ENCODE results near the gene TWIST2.

DNA sequence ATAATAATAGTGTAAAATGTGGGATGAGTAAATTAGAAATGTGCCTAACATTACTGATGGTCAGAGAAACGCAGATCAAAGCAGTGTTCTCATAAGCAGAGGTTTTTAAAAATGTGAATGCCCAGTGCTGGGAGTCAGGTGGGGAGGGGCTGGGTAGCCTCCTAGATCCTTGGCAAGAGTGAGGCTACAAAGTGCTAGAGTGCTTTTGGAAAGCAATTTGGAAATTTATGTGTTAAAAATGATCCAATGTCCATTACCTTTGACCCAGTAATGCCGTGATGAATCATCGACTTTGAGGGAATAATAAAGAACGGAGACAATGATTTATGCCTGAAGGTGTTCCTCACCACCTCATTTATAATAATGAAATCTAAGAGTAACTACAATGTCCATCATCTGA, 44.9 kb upstream of the TWIST2 start:
- no peak for TF ChIP-seq RFX5 (IDR thresholded peaks at IDR 0.05; ENCODE audit: low read length)
- TF ChIP-seq, protein P1, sequence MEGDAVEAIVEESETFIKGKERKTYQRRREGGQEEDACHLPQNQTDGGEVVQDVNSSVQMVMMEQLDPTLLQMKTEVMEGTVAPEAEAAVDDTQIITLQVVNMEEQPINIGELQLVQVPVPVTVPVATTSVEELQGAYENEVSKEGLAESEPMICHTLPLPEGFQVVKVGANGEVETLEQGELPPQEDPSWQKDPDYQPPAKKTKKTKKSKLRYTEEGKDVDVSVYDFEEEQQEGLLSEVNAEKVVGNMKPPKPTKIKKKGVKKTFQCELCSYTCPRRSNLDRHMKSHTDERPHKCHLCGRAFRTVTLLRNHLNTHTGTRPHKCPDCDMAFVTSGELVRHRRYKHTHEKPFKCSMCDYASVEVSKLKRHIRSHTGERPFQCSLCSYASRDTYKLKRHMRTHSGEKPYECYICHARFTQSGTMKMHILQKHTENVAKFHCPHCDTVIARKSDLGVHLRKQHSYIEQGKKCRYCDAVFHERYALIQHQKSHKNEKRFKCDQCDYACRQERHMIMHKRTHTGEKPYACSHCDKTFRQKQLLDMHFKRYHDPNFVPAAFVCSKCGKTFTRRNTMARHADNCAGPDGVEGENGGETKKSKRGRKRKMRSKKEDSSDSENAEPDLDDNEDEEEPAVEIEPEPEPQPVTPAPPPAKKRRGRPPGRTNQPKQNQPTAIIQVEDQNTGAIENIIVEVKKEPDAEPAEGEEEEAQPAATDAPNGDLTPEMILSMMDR (IDR thresholded peaks at IDR 0.05), result no peak
- TF ChIP-seq YY1 (IDR thresholded peaks at IDR 0.05; ENCODE audit: low read depth), result no peak
- TF ChIP-seq, protein P2, sequence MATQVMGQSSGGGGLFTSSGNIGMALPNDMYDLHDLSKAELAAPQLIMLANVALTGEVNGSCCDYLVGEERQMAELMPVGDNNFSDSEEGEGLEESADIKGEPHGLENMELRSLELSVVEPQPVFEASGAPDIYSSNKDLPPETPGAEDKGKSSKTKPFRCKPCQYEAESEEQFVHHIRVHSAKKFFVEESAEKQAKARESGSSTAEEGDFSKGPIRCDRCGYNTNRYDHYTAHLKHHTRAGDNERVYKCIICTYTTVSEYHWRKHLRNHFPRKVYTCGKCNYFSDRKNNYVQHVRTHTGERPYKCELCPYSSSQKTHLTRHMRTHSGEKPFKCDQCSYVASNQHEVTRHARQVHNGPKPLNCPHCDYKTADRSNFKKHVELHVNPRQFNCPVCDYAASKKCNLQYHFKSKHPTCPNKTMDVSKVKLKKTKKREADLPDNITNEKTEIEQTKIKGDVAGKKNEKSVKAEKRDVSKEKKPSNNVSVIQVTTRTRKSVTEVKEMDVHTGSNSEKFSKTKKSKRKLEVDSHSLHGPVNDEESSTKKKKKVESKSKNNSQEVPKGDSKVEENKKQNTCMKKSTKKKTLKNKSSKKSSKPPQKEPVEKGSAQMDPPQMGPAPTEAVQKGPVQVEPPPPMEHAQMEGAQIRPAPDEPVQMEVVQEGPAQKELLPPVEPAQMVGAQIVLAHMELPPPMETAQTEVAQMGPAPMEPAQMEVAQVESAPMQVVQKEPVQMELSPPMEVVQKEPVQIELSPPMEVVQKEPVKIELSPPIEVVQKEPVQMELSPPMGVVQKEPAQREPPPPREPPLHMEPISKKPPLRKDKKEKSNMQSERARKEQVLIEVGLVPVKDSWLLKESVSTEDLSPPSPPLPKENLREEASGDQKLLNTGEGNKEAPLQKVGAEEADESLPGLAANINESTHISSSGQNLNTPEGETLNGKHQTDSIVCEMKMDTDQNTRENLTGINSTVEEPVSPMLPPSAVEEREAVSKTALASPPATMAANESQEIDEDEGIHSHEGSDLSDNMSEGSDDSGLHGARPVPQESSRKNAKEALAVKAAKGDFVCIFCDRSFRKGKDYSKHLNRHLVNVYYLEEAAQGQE (IDR thresholded peaks at IDR 0.05; ENCODE audit: low read depth, low read length), result no peak
- TF ChIP-seq POLR2AphosphoS5 (IDR thresholded peaks at IDR 0.05; ENCODE audit: low read depth, low read length), result no peak
- no peak for TF ChIP-seq MEF2A (IDR thresholded peaks at IDR 0.05; ENCODE audit: borderline replicate concordance, low read depth)
- no peak for TF ChIP-seq NRF1 (IDR thresholded peaks at IDR 0.05; ENCODE audit: low read depth, low read length)
- no peak for TF ChIP-seq TCF12 (IDR thresholded peaks at IDR 0.05)
